Measurements from ENCODE around the gene TTC39B.
"Not testable (repeated sequence)": the region's sequence is repeated elsewhere in the genome, so short reads cannot be mapped to it uniquely, and the experiment has no call there.

TTC39B gene

DNA sequence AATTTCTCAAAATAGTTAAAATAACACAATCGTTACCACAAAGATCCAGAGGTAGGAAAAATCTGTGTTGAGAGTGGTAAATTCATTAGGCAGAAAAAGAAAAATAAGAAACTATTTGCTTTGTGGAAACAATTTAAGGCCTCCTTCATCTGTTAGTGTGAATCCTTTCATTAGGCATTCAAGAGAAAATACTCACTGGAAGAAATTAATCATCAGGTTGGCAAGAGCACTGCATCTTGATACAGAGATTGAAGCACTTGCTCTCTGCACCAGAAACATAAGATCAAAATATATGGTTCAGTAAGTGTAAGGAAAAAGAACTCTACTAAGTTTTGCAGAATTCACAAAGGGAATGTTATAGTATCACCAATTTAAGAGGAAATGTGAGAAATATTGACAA is 44.4 kb downstream of the TTC39B start:
- DNase-seq = no peak

DNA sequence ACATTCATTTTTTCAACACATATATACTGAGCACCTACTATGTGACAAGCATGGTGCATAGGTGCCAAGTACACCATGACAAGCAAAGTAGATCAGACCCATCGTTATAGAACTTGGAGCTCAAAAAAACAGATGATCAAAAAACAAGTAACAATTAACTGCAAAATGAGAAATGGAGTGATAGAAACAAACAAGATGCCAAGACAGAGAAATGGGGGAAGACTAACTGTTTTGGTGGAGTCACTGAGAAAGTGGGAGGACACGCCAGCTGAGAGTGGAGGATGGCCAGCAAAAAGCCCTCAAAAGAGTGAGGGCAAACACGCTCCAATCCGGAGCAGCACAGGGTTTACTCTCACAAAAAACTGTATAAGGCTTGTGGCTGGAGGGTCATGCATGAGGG is 50.6 kb downstream of the TTC39B start:
- no peak for DNase-seq

- DNase-seq = no peak
Observed at GRCh38 chr9:15253786-15254185, 53.2 kb downstream of the TTC39B start.

DNA sequence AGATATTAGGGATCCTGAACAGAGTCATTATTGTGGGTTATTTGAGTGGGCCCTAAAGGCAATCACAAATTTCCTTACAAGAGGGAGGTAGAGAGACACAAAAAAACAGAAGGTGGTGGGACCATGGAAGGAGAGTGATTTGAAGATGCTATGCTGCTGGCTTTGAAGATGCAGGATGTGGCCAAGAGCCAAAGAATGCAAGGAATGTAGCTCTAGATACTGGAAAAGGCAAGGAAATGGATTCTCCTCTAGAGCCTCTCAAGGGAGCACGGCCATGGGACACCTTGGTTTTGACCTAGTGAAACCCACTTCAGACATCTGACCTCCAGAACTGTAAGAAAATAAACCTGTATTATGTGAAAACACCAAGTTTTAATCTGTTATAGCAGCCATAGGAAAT is 53.8 kb downstream of the TTC39B start:
- no peak for DNase-seq

DNA sequence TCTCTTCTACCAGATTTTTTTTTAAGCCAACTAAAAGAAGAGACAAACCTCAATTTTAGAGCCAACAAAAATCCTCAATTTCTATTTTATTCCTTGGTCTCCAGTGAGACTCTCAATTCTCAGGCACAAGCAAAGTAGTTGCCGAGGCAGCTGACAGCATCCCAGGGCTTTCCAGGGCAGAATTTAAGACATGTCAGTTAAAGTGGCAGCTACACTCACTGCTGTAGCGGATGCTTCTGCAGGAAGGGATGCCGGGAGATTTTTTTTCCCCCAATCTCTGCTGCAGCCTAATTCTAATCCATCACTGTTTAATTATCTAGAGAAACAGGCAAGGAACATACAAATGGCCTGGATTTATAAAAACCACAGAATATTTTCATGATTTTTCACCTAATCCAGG is 57.0 kb downstream of the TTC39B start:
- DNase-seq = no peak

DNA sequence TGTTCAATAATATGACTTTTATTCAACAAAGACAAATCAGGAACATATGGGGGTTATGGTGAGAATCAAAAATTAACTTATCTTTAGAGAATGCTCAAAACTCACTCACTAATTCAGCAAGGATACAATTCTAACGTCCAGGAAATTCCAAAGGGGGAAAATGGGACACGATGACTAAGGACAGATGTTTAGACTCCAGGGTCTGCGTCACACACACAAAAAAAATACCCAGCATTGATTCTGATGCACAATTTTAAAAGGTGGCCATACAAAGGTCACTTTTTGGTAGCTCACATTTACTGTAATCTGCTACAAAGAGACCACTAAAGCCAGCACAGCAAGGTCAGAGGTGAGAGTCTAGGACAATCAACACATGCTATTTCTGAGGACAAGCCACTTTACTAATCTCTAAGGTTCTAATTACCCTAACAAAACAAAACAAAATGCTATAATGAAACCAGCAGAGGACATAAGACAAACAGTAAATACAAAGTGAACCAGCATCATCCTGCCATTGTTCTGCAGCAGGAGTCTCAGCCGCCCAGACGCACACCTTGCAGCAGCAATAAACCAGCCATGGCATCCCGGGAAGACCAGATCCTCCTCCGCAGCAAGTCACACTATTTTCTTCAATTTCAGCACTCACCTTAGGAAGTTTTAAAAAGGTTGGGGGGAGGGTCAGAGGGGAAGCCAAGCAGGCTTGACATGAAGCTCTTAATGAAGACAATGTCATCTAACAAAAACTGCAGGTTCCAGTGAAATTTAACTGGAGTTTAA is 57.8 kb downstream of the TTC39B start:
- no peak for DNase-seq

GRCh38 chr9:15248621-15249020 is 58.4 kb downstream of the TTC39B start:
- no peak for DNase-seq

- DNase-seq = no peak
Observed at GRCh38 chr9:15248081-15248480, 58.9 kb downstream of the TTC39B start.

- DNase-seq = no peak
Observed at GRCh38 chr9:15246708-15247107, 60.3 kb downstream of the TTC39B start.

GRCh38 chr9:15246243-15246642 is 60.8 kb downstream of the TTC39B start:
- DNase-seq = no peak

DNA sequence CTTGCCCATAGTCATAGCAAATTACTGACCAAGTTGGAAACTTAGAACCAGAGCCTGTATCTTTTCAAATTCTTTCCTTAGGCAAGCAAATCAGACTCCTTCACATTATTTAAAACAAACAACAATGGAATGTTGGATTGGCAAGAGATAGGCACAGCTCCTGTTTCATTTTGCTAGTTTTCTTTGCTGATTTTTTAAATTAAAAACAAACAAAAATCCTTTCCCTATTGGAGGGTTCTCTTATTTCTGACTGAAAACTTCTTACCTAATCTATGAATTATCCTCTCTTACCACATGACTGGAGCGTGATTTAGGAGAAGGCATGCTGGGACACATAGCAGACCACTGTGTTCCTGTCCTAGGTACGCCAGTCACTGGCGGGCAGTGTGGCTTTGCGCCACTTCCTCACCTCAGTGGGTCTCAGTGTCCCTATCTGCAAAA is 63.0 kb downstream of the TTC39B start:
- DNase-seq = no peak

DNA sequence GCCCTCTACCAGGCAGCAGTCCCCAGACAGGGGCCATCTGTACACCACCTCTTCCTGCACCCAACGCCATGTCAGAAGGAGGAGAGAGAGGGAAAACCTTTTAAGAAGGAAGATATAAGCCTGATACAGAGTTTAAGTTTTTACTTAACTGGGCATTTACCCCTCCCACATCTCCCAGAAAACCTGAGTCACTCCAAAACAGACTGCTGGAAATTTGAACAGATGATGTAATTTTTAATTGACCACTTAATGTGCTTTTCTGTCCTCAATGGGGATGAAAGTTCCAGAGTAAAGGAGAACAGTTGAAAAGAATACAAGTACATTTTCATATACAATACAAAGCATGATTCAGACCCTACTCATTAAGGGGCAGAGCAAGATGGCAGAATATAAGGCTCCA is 63.9 kb downstream of the TTC39B start:
- DNase-seq = no peak

- no peak for DNase-seq
Observed at GRCh38 chr9:15240927-15241326, 66.1 kb downstream of the TTC39B start.

- DNase-seq = no peak
Observed at GRCh38 chr9:15239816-15240215, 67.2 kb downstream of the TTC39B start.

DNA sequence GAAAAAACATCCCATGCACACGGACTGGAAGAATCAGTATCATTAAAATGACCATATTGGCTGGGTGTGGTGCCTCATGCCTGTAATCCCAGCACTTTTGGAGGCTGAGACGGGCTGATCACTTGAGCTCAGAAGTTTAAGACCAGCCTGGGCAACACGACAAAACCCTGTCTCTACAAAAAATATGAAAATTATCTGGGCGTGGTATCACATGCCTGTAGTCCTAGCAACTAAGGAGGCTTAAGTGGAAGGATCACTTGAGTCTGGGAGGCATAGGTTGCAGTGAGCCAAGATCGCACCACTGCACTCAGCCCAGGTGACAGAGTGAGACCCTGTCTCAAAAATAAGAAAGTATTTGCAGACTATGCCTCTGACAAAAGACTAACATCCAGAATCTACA is 68.4 kb downstream of the TTC39B start:
- DNase-seq = no peak

DNA sequence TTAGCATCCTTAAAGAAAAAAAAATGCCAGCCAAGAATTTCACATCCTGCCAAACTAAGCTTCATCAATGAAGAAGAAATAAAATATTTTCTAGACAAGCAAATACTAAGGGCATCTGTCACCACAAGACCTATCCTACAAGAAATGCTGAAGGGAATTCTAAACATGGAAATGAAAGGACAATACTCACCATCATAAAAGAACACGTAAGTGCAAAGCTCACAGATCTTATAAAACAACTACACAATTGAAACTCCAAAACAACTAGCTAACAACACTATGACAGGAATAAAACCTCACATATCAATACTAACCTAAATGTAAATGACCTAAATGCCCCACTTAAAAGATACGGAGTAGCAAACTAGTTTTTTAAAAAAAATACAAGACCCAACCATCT is 71.4 kb downstream of the TTC39B start:
- no peak for DNase-seq

DNA sequence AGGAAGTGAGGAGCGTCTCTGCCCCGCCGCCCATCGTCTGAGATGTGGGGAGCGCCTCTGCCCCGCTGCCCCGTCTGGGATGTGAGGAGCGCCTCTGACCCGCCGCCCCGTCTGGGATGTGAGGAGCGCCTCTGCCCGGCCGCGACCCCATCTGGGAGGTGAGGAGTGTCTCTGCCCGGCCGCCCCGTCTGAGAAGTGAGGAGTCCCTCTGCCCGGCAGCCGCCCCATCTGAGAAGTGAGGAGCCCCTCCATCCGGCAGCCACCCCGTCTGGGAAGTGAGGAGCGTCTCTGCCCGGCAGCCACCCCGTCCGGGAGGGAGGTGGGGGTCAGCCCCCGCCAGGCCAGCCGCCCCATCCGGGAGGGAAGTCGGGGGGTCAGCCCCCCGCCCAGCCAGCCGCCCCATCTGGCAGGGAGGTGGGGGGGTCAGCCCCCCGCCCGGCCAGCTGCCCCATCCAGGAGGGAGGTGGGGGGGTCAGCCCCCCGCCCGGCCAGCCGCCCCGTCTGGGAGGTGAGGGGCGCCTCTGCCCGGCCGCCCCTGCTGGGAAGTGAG is 73.0 kb downstream of the TTC39B start:
- DNase-seq = not testable (repeated sequence)

- not testable (repeated sequence) for DNase-seq
Observed at GRCh38 chr9:15232706-15233280, 74.2 kb downstream of the TTC39B start.

DNA sequence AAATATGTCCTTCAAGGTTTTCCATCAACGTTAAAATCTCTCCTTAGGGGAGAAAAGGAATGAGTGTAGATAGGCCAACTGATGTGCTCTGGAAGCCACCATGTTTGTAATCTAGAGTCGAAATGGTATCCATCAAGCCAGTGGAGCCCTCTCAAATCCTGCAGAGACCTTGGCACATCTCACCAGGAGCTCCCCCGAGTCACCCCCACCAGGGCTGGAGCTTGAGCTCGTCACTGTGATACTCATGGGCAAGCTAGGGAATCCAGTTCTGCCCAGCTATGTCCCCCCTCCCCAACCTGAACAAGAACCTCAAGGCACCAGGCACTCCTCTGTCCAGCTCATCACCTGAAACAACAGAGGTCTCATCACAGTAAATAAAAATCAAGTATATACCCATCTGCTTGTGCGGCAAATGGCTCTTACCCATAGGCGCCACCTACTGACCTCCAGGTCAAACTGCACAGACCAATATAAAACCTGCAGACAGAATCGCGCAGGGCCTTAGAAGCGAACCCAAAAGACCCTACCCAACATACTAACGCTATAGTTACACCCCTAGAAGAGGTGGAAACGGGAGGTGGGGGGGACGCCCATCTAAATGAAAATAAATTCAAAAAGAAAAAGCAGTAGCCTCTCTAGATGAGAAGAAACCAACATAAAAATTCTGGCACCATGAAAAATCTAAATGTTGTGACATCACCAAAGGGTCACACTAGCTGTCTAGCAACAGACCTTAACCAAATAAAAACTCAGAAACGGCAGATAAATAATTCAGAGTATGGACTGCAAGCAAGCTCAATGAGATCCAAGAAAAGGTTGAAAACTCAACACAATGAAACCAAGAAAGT is 75.0 kb downstream of the TTC39B start:
- DNase-seq = no peak

GRCh38 chr9:15229409-15229808 is 77.6 kb downstream of the TTC39B start:
- DNase-seq = no peak

DNA sequence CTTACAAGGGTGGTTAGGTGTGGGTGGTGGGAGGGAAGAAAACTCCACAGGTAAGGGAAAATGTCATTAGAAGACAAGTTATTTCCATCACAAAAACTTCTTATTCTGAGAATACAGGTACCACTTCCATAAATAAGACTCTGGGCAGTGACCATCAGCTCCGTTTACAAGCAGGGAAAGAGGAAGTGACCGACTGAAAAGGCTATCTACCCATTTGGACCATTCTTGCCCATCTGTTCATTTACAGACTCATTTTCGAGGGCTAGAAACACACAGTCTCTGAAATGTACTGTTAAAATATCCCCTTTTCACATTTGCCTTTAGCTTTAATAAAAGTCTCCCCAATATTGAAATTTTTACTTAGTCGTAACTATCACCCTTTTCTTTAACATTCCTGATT is 79.5 kb downstream of the TTC39B start:
- no peak for DNase-seq

DNA sequence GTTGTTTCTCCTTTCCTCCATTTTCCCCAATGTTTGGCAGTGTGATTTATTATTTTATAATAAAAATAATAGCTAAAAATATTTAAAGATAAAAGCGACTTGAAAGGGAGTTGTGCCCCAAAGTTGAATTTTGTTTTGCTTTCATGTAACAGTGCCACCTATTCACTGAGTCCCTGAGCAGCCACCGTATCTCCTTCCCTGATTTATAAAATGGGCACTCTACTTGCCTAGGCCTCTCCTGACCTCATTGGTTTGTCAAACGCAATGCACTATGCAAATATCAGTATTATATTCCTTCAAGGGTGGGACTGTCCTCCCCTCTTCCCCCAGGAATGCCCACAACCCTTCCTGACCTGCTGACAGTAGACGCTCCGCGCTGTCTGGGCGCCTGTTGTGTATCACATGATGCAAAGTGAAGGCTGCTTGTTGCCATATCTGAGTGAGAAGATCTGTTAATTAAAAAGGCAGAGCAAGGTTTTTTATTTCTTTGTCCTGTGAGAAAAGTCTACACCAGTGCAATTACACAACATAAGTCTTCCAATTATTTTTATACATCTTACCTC is 81.4 kb downstream of the TTC39B start:
- DNase-seq = no peak

DNA sequence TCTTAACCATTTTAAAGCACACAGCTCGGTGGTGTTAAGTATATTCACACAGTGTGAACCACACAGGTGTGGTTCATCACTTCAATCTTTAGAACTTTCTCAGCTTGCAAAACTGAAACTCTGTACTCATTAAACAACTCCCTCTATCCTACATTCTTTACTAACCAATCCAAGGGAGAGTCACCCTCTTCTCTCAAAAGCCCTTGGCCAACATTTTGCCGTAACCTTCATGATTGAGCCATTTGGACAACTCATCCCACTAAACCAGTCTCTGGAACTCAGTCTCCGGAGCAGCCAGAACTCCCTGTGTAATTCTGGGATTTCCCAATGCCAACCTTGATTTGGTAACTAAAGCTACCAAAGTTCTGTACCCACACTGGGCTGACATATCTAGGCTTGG is 84.7 kb downstream of the TTC39B start:
- DNase-seq = no peak

Data from T1000 (cell line).